Measurements from ENCODE around the gene MISP. TPM values are rescaled to one million over a fixed set of nuclear protein-coding genes. Genes with fewer than 3 reads are reported as not detected.

The MISP gene
- total and polyA plus RNA-seq, 2 of the 8 experiments (the other 6 are each of a cell fraction or from before 2014, with no cell fraction given): 0.43 to 0.45 TPM

DNA sequence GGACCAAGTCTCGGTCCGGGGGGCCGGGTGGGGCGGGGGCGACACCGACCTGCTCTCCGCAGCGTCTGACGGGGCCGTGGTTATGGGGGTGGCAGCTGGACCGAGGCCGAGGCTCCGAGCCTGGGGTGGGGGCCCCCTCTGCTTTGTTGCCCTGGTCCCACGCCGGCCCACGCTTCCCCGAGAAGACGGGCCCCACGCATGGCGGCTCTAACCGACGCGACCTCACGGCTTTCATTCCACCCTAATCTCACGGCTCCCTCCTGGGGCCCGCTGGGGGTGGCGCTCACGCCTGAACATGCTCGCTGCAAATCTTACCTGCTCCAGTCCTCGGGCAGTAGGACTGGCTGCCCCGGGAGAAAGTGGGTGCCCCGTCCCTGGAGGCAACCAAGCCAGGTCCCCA is 14.8 kb upstream of the MISP start:
- FAIRE-seq (no peak), DNase-seq (ENCODE audit: low read depth in 1 of 2, low spot score in 2 of 2) (no peak)
- Histone ChIP-seq H3K36me3 (ENCODE audit: control insufficient read depth in 2 of 4, insufficient read depth in 4 of 4, low read length in 3 of 4) (no peaks in the 10 kb centered on the region), H3K79me1 (ENCODE audit: low read depth, low read length) (no peaks in the 10 kb centered on the region), H3K79me2 (ENCODE audit: control insufficient read depth in 1 of 2, insufficient read depth in 2 of 2, low read length in 2 of 2) (no peaks in the 10 kb centered on the region), H4K8ac (ENCODE audit: extremely low read depth, insufficient read depth, low read length) (no peak overlapping the region), H4K91ac (replicated peaks; ENCODE audit: insufficient read length, low read length) (no peak overlapping the region), H3K23ac (ENCODE audit: insufficient read length) (no peak overlapping the region), H2AK5ac (ENCODE audit: low read depth, low read length) (no peak overlapping the region), H2BK12ac (ENCODE audit: low read depth, low read length) (no peak overlapping the region), H3K4me1 (replicated peaks in 1 of 4; ENCODE audit: control insufficient read depth in 3 of 4, insufficient read depth in 4 of 4, low read length in 3 of 4) (no peaks in the 10 kb centered on the region), H2BK20ac (ENCODE audit: low read length) (no peak overlapping the region), H3K4me3 (ENCODE audit: extremely low read depth in 1 of 4, insufficient read depth in 2 of 4, low read depth in 3 of 4, low read length in 4 of 4) (no peak overlapping the region), H3K4ac (replicated peaks; ENCODE audit: insufficient read length, low read depth, low read length) (no peak overlapping the region), H3K27me3 (replicated peaks in 1 of 4; ENCODE audit: control insufficient read depth in 3 of 4, extremely low read depth in 1 of 4, insufficient read depth in 3 of 4, low read length in 3 of 4) (no peaks in the 10 kb centered on the region), H3K14ac (ENCODE audit: insufficient read length) (no peak overlapping the region), H3K4me2 (ENCODE audit: insufficient read depth in 1 of 2, low read depth in 2 of 2, low read length in 2 of 2) (no peak overlapping the region), H4K5ac (ENCODE audit: insufficient read length, low read depth, low read length) (no peak overlapping the region), H3K9me3 (ENCODE audit: insufficient read depth in 2 of 2, low read depth in 1 of 2, low read length in 1 of 2) (no peaks in the 10 kb centered on the region), H2BK15ac (ENCODE audit: low read length) (no peak overlapping the region), H3K27ac (ENCODE audit: low read depth, low read length) (no peak overlapping the region), H4K20me1 (replicated peaks in 1 of 2; ENCODE audit: control insufficient read depth in 1 of 2, insufficient read depth in 2 of 2, low read length in 2 of 2) (peaks cover 0 to 7% of the 10 kb centered on the region in 2 experiments), H3K23me2 (ENCODE audit: low read depth, low read length) (no peaks in the 10 kb centered on the region), H2AFZ (ENCODE audit: low read length) (no peak overlapping the region), H2BK5ac (ENCODE audit: low read depth, low read length) (no peak overlapping the region), H3K9ac (replicated peaks in 1 of 4; ENCODE audit: extremely low read depth in 1 of 4, low read depth in 3 of 4, low read length in 3 of 4) (no peak overlapping the region), H3K18ac (ENCODE audit: extremely low read depth, low read length) (no peak overlapping the region), H3K56ac (replicated peaks; ENCODE audit: insufficient read length, low read depth, low read length) (no peak overlapping the region), H2BK120ac (replicated peaks; ENCODE audit: low read depth, low read length) (no peak overlapping the region)
- WGBS, 2 experiments (ENCODE audit: extremely low coverage in 1 of 2, insufficient coverage in 1 of 2, insufficient read length in 1 of 2, insufficient replicate concordance in 2 of 2, low coverage in 1 of 2, low lambda C conversion rate in 2 of 2, missing lambda C conversion rate in 1 of 2): 86% methylated on average over 23 of the region's 32 CpGs; no CpG with 5 or more reads in 1 of the 2 experiments
- CTCF ChIA-PET (ENCODE audit: partially characterized antibody): interaction anchor here (1.4 to 1.6 kb wide), 3 partner anchors 24 to 66 kb away, joined by 4 to 6 read pairs (median 6); no protein-coding TSS in a partner anchor
- POLR2A ChIA-PET (ENCODE audit: partially characterized antibody): interaction anchor here (0.7 kb wide), 1 partner anchor 51 kb away, joined by 3 read pairs; no protein-coding TSS in a partner anchor
- TF ChIP-seq CHD1 (IDR thresholded peaks at IDR 0.05; ENCODE audit: low read depth, low read length): no peak
- no peak for TF ChIP-seq EGR1 (IDR thresholded peaks at IDR 0.05; ENCODE audit: borderline replicate concordance, low read depth, low read length)
- no peak for TF ChIP-seq RBBP5 (IDR thresholded peaks at IDR 0.05; ENCODE audit: borderline replicate concordance, low read depth, low read length)
- TF ChIP-seq, protein P1, sequence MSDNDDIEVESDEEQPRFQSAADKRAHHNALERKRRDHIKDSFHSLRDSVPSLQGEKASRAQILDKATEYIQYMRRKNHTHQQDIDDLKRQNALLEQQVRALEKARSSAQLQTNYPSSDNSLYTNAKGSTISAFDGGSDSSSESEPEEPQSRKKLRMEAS (IDR thresholded peaks at IDR 0.05): no peak
- TF ChIP-seq, protein P2, sequence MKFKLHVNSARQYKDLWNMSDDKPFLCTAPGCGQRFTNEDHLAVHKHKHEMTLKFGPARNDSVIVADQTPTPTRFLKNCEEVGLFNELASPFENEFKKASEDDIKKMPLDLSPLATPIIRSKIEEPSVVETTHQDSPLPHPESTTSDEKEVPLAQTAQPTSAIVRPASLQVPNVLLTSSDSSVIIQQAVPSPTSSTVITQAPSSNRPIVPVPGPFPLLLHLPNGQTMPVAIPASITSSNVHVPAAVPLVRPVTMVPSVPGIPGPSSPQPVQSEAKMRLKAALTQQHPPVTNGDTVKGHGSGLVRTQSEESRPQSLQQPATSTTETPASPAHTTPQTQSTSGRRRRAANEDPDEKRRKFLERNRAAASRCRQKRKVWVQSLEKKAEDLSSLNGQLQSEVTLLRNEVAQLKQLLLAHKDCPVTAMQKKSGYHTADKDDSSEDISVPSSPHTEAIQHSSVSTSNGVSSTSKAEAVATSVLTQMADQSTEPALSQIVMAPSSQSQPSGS (IDR thresholded peaks at IDR 0.05; ENCODE audit: low read length): no peak
- no peak for TF ChIP-seq CREB1 (IDR thresholded peaks at IDR 0.05)
- TF ChIP-seq SAP30 (IDR thresholded peaks at IDR 0.05; ENCODE audit: insufficient read depth, insufficient replicate concordance, low read length): no peak
- no peak for TF ChIP-seq RXRA (IDR thresholded peaks at IDR 0.05; ENCODE audit: insufficient read depth, low read depth, low read length)
- TF ChIP-seq, protein P3, sequence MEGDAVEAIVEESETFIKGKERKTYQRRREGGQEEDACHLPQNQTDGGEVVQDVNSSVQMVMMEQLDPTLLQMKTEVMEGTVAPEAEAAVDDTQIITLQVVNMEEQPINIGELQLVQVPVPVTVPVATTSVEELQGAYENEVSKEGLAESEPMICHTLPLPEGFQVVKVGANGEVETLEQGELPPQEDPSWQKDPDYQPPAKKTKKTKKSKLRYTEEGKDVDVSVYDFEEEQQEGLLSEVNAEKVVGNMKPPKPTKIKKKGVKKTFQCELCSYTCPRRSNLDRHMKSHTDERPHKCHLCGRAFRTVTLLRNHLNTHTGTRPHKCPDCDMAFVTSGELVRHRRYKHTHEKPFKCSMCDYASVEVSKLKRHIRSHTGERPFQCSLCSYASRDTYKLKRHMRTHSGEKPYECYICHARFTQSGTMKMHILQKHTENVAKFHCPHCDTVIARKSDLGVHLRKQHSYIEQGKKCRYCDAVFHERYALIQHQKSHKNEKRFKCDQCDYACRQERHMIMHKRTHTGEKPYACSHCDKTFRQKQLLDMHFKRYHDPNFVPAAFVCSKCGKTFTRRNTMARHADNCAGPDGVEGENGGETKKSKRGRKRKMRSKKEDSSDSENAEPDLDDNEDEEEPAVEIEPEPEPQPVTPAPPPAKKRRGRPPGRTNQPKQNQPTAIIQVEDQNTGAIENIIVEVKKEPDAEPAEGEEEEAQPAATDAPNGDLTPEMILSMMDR (IDR thresholded peaks at IDR 0.05; ENCODE audit: control extremely low read depth in 1 of 3, insufficient read depth in 1 of 3, low read depth in 1 of 3, low read length in 3 of 3): no peak
